K562 (cell line): ENCODE results near the gene ADAMTSL3. TPM values are rescaled to one million over a fixed set of nuclear protein-coding genes. Genes with fewer than 3 reads are reported as not detected.
A peak's percentile ranks its signal among the peaks of the same experiment; 100 is the strongest.
"Not testable (repeated sequence)": the region's sequence is repeated elsewhere in the genome, so short reads cannot be mapped to it uniquely, and the experiment has no call there.

Experiments
- ATAC-seq: fragments of 200-7000 bp; cut with Tn5 transposase; 3 replicates; pipeline ENCODE4 v1.9.1; 2020; ENCODE audit warnings: moderate library complexity
- BruUV-seq: library from RNA; stranded (reverse); fragments of 400-500 nt; replicated peaks from 2 replicates; lab custom pipeline; 2021; lab: Mats Ljungman, UMichigan
- CTCF ChIA-PET: fragments of 300-600 bp; formaldehyde crosslinking; extraction: SDS; loops from one replicate; lab custom pipeline; 2021; ENCODE audit warnings: low intra/inter-chr PET ratio; lab: Yijun Ruan, JAX
- POLR2A ChIA-PET: fragments of 300-600, 350-650 bp; sonication (Branson Sonifier 250); formaldehyde crosslinking; extraction: SDS; loops from one replicate; lab custom pipeline; 2021; ENCODE audit warnings: antibody characterized with exemption, inconsistent platforms; lab: Yijun Ruan, JAX
- DNase-seq, 4 experiments: peaks; one replicate each; pipeline versions ENCODE4 v3.0.0 to v3.0.0-alpha.2; 2011 to 2018; ENCODE audit warnings: low spot score in 3 of 4, mixed read lengths in 3 of 4; ENCODE audit errors: extremely low read depth in 1 of 4
- FAIRE-seq: peaks from 2 replicates; lab custom pipeline; 2011; peaks lifted over from hg19 to GRCh38; lab: Jason Lieb, UNC
- H2AFZ ChIP-seq: 2 replicates; pipeline ENCODE4 v1.6.0; 2011; ENCODE audit warnings: low read depth, low read length, control low read depth, inconsistent platforms
- H3K27ac ChIP-seq: fragments of 200-600 bp; 3 replicates; pipeline ENCODE4 v1.8.0; 2011; ENCODE audit warnings: low read depth, mild to moderate bottlenecking, control low read depth, inconsistent platforms, low read length, moderate library complexity, mixed read lengths; ENCODE audit errors: extremely low read depth
- H3K27me3 ChIP-seq, 2 experiments: fragments of 300-600 bp in 1 of 2; 2 replicates in 1 of 2; 3 replicates in 1 of 2; pipeline versions ENCODE4 v1.6.0 to v1.8.0; 2011; ENCODE audit warnings: inconsistent platforms in 2 of 2, low read length in 2 of 2, mild to moderate bottlenecking in 1 of 2, mixed read lengths in 1 of 2, moderate library complexity in 1 of 2; ENCODE audit not compliant: control insufficient read depth in 2 of 2, insufficient read depth in 2 of 2
- H3K36me3 ChIP-seq: fragments of 300-600 bp; 3 replicates; pipeline ENCODE4 v1.8.0; 2011; ENCODE audit warnings: mild to moderate bottlenecking, low read length, inconsistent platforms; ENCODE audit not compliant: control insufficient read depth, insufficient read depth
- H3K4me1 ChIP-seq, 2 experiments: fragments of 200-600 bp in 1 of 2; replicated peaks in 1 of 2; 2 replicates in 1 of 2; 3 replicates in 1 of 2; pipeline versions ENCODE4 v1.5.1 to v1.8.0; 2011; ENCODE audit warnings: inconsistent platforms in 2 of 2, low read length in 2 of 2, mild to moderate bottlenecking in 1 of 2, mixed read lengths in 1 of 2, moderate library complexity in 1 of 2; ENCODE audit not compliant: control insufficient read depth in 2 of 2, insufficient read depth in 2 of 2
- H3K4me2 ChIP-seq: 2 replicates; pipeline ENCODE4 v1.6.1; 2011; ENCODE audit warnings: low read length, control low read depth, inconsistent platforms, mixed read lengths; ENCODE audit not compliant: insufficient read depth
- H3K4me3 ChIP-seq: fragments of 200-600 bp; sonication (generic), shearing (Covaris generic); 2 replicates; pipeline ENCODE4 v1.5.1; 2016; ENCODE audit warnings: control low read depth, inconsistent platforms
- H3K79me2 ChIP-seq: fragments of 200-600 bp; 3 replicates; pipeline ENCODE4 v1.8.0; 2011; ENCODE audit warnings: low read length, inconsistent platforms; ENCODE audit not compliant: control insufficient read depth, insufficient read depth
- H3K9ac ChIP-seq, 2 experiments: 2 replicates each; pipeline versions ENCODE4 v1.6.0 to v1.6.1; 2011; ENCODE audit warnings: low read depth in 2 of 2, low read length in 2 of 2, control low read depth in 1 of 2, inconsistent platforms in 1 of 2, mild to moderate bottlenecking in 1 of 2, mixed read lengths in 1 of 2; ENCODE audit not compliant: insufficient read depth in 1 of 2
- H3K9me1 ChIP-seq: one replicate; pipeline ENCODE4 v1.6.0; 2011; ENCODE audit warnings: inconsistent platforms, mild to moderate bottlenecking, low read length, moderate library complexity; ENCODE audit not compliant: control insufficient read depth, insufficient read depth
- H3K9me3 ChIP-seq: replicated peaks from 2 replicates; pipeline ENCODE4 v1.5.1; 2011; ENCODE audit warnings: low read depth, low read length, inconsistent platforms; ENCODE audit not compliant: control insufficient read depth, insufficient read depth
- H4K20me1 ChIP-seq: replicated peaks from 2 replicates; pipeline ENCODE4 v1.6.1; 2011; ENCODE audit warnings: low read length, inconsistent platforms, mixed read lengths; ENCODE audit not compliant: control insufficient read depth, insufficient read depth
- FOSL1 ChIP-seq: fragments of 200-800 bp; sonication (Bioruptor generic); conservative IDR thresholded peaks from 2 replicates; pipeline ENCODE4 v1.6.1; 2016; ENCODE audit warnings: missing genetic modification characterization, missing compliant biosample characterization
- MEIS2 ChIP-seq: fragments of 450-650 bp; IDR thresholded peaks from 2 replicates; pipeline ENCODE4 v1.6.1; 2014; ENCODE audit warnings: mild to moderate bottlenecking; ENCODE audit not compliant: partially characterized antibody
- WGBS: fragments of 100-300 bp; shearing (Covaris generic); methylation state at CpG from one replicate; pipeline ENCODE4 v1.1.6; 2016; ENCODE audit warnings: low coverage, mixed read lengths; ENCODE audit not compliant: insufficient coverage; ENCODE audit errors: missing lambda C conversion rate; 5-methylcytosine and 5-hydroxymethylcytosine counted together
- in situ Hi-C: fragments of 300-500 bp; cut with MboI; formaldehyde crosslinking; loops from 4 replicates; pipeline ENCODE4 v1.15.0; 2018; ENCODE audit warnings: inconsistent platforms, mixed read lengths
- intact Hi-C: fragments of 100-400 bp; cut with micrococcal nuclease; formaldehyde crosslinking; loops from 2 replicates; pipeline ENCODE4 v1.14.2; 2022
- polyA plus RNA-seq, 8 experiments: library from polyadenylated mRNA; depleted of rRNA in 4 of 8; stranded (reverse) in 5 of 8; unstranded in 3 of 8; fragments of >200 nt; fragmentation: Nextera tagmentation in 2 of 8; fragmentation: Illumina TruSeq in 1 of 8; extraction: Ambion mirVana in 2 of 8; extraction: Trizol in 1 of 8; gene quantifications; 2 replicates each; pipeline versions ENCODE4 v1.2.1 to v1.2.3, GENCODE V29; 2011 to 2014; ENCODE audit warnings: inconsistent platforms in 1 of 8, missing spikeins in 1 of 8
- total RNA-seq, 7 experiments: library from RNA; depleted of rRNA in 6 of 7; stranded (reverse); fragments of >200 nt in 6 of 7; fragmentation: Illumina TruSeq in 2 of 7; extraction: Trizol in 2 of 7; gene quantifications; 2 replicates each; pipeline versions ENCODE4 v1.2.1 to v1.2.3, GENCODE V29; 2011 to 2021; ENCODE audit warnings: low replicate concordance in 1 of 7
- TF ChIP-seq, protein P1 (sequence below), 2 experiments: fragments of 450-650 bp in 1 of 2; sonication (generic) in 1 of 2; formaldehyde crosslinking in 1 of 2; IDR thresholded peaks in 1 of 2; conservative IDR thresholded peaks in 1 of 2; 2 replicates each; pipeline versions ENCODE4 v1.6.1 to v1.8.1; 2016 to 2023; ENCODE audit warnings: mild to moderate bottlenecking in 2 of 2, moderate library complexity in 2 of 2, inconsistent platforms in 1 of 2, missing genetic modification reagents in 1 of 2

ADAMTSL3 gene
- total and polyA plus RNA-seq, 9 of the 15 experiments (the other 6 are each of a cell fraction or from before 2014, with no cell fraction given): 0.01 to 0.18 (median 0.07) TPM; not detected in 3

DNA sequence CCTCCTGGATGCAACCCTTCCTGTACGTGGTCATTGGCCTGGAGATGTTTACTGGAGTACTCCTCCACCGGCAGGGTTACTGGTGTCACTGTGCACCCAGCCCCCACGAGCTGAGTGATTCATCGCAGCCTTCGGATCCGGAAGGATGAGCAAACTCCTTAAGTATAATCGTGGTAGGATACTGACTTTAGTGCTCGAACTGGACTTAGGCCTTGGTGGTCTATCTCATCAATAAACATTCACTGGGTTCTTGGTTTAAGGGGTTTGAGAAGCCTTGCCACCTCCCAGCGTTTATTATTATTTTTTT is 426.8 kb downstream of the ADAMTSL3 start:
- 1% methylated on average over 8 of the region's 9 CpGs for WGBS
- H2AFZ ChIP-seq, in situ Hi-C loops, H4K20me1 ChIP-seq, H3K27ac ChIP-seq, intact Hi-C loops, POLR2A ChIA-PET, H3K9ac ChIP-seq, H3K9me1 ChIP-seq, H3K4me1 ChIP-seq, H3K4me2 ChIP-seq, H3K4me3 ChIP-seq, H3K9me3 ChIP-seq, H3K79me2 ChIP-seq, BruUV-seq, CTCF ChIA-PET, H3K36me3 ChIP-seq: not testable (repeated sequence)
- TF ChIP-seq FOSL1 (tag): peak; percentile 80
- TF ChIP-seq, protein P1, sequence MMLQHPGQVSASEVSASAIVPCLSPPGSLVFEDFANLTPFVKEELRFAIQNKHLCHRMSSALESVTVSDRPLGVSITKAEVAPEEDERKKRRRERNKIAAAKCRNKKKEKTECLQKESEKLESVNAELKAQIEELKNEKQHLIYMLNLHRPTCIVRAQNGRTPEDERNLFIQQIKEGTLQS (IDR thresholded peaks at IDR 0.05): peak; percentile 40
- TF ChIP-seq, protein P1 (CRISPR knock-in tag; conservative IDR thresholded peaks at IDR 0.05): not testable (repeated sequence)
- TF ChIP-seq MEIS2: peak; percentile 43
- FAIRE-seq (peak; percentile 86), ATAC-seq (peak; percentile 86), DNase-seq (peak; percentile 9 to 42 (median 16))
- H3K27me3 ChIP-seq: peaks cover 13 to 20% of the 10 kb centered on the region in 2 experiments; a peak in 4 of 5 replicates
